GM18858 (cell line): ENCODE results near the gene DOCK4.

Experiments used
- ATAC-seq: cut with Tn5 transposase; IDR thresholded peaks from one replicate; pipeline ENCODE4 v1.9.1; 2021; ENCODE audit not compliant: unreplicated experiment

DOCK4 gene

DNA sequence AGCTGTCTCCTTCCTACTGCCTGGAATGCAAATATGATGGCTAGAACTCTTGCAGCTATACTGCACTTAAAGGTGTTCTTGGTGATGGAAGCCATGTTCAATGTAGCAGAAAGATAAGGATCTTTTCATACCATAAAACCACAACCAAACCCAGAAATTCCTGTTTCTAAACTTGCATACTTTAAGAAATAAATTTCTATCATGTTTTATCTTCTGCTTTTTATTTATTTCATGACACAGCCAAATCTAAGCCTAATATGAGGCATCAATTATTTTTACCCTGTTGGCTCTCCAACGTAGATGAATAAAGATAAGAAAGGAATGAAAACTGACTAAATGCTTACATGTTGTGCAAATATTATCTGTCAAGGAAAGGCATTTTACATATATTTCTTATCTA is 224.1 kb downstream of the DOCK4 start:
- ATAC-seq, result no peak

DNA sequence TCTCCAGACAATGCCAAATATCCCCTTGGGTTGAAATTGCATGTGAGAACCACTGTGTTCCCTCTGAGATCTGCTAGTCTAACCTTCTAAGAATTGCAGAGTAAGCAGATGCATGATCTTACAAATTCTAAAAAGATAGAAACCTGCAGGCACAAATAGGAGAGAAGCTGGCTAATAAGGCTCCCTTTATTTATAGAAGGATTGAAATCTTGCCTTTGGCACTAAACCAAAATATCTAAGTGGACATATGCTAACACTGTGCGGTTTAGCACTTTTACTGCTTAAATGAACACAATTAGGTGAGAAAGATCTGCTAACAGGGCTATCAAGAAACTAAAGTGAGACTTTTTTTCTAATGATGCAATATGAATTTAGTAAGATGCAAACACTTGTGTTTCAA is 225.5 kb downstream of the DOCK4 start:
- no peak for ATAC-seq

DNA sequence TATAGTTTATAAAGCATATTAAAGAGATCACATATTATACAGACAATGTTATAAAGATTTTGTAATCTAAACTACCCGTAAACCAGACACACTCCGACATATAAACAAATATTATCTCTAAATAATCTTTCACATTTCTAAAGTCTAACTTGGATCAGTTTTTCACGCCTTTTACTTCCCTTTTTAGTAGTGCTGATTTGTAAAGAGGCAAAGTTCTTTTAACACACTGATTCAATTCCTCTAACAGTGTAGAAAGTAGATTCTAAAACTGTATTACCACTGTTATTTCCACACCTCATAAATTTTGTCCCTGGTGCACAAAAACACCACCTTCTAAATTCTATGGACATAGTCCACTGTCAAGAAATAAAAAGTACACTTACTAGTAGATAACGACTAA is 230.9 kb downstream of the DOCK4 start:
- no peak for ATAC-seq

DNA sequence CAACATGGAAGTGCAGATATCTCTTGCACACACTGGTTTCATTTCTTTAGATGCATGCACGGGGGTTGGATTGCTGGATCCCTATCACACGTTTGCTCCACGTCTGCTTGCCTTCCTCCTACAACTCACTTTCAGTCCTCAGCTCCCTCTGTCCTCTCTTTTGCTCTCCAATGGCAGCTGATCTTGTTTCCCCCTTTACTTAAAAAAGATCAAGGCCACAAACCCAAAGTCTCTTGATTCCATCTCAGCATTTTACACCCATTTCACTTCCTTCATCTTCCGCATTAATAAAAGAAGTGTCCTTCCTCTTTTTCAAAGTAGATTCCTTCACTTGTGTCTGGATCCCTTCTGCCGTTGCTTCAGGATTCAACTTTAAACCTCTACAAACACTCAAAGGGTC is 245.2 kb downstream of the DOCK4 start:
- ATAC-seq, result no peak

DNA sequence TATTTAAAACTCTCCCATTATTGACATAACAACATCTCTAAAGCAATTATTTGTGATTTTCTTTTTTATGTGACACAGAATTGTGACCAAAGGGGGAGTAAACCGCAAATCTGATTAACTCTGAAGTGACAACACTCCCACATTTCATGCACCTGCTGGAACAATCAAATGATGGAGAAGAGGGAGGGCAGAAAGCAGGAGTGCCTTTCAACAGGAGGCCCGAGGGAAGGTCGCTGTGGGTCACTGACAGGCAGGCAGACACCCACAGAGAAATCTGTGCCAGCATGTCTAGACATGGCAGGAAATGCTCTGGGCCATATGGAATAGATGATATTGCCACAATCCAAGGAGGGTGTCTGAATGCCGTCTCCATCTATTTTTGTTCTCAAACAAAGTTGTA is 247.3 kb downstream of the DOCK4 start:
- no peak for ATAC-seq

DNA sequence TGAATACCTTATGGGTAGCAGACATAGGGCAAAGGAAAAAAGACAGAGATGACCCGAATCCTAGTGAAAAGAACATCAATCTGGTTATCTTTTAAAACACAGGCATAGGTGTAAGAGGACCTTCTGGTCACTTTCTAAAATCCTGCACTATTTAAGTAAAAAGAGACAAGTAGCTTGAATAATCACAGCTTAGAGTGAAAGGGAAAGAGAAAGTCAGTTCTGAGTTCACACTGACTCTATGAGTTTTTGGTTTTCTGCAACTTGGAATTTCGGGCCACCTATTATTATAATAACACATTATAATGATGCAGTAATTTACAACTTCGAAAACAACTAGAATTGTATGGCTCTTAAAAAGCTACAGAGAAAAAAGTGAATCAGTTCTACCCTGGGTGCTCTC is 247.8 kb downstream of the DOCK4 start:
- ATAC-seq, result no peak

DNA sequence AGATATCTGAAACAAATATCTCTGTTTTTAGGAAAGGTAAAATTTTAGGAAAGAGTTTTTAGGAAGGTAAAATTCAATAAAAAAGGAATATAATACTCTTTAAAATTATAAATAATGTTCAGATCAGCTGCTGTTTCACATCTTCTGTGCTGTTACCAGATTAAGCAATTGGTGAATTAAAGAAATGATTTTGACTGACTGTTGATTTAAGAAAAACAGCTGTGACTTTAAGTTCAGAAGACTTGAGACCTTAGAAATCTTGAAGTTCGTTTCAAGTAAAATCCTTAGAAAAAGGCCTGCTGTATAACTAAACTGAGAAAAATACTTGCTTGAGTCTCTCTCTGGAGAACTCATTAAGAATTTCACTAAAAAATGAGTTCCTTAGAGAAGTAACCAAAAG is 250.6 kb downstream of the DOCK4 start:
- ATAC-seq, result no peak

DNA sequence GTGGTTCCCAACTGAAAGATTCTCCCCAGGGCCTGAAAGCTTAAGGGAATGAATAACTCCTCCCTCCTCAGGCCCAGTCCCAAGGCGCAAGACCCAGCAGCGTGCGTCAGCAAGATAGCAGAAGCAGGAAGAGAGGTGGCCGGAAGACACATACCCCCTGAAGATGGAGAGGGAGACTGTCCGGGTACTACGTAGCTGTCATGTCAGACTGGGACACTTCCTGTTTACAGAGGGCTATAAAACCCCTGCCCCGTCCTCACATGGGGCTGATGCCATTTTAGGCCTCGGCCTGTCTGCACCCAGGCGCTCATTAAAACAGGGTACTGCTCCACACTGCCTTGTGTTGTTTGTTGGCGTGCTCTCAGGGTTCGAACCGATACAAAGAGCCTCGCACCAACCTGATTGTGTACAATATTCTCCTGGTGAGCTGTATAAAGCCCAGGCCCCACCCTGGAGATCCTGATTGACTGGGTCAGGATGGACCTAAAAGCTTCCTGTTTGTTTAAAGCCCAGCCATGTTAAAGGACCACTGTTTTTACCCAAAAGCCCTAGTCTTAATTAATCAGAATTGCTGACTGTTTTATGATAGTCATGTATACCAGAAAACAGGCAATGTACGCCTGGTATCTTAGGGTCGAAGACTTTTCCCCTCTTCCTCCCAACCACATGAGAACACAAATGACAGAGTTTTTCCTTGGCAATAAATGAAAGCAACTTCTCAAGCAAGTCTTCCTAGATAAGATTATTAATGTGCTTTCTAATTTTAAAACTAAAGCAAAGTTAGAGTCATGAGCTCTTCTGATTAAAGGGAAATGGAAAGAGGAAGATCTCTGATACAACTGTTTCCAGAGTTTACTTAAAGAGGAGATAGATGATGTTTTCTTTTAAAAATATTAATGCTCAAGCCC is 251.5 kb downstream of the DOCK4 start:
- ATAC-seq, result no peak

DNA sequence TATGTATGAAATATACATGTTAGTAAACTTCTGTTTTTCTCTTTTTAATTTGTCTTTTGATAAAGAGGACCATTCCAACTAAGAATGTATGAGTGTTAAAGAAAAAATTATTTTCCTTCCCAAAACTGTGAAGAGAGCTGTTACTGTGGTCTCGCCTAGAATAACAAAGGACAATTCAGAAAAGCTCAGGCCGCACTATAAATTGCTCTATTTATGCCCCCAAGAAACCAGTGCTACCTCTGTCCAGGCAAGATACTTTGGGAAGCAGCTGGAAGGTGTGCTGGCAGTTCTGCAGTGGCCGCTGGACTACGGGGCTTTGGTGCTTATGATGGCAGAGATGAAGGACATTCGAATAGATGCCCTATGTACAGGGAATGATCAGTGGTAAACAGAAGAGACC is 252.1 kb downstream of the DOCK4 start:
- ATAC-seq, result no peak

DNA sequence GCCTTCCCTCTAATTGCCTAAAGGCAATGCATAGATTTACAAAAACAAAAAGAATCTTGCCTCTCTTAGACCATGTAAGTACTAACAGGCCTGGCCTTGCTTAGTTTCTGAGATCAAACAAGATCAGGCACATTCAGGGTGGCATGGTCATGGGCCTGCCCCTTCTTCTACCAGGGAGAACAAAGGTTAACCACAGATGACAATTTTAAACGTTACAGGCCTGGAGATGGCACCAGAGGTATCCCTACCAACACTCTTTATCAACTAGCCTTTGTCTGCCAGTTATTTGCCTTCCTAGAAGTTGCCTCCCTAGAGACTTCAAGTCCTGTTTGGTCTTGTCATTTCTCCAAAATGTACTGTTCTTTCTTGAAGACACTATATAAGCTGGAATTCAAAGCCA is 252.6 kb downstream of the DOCK4 start:
- peak; percentile 54 for ATAC-seq

DNA sequence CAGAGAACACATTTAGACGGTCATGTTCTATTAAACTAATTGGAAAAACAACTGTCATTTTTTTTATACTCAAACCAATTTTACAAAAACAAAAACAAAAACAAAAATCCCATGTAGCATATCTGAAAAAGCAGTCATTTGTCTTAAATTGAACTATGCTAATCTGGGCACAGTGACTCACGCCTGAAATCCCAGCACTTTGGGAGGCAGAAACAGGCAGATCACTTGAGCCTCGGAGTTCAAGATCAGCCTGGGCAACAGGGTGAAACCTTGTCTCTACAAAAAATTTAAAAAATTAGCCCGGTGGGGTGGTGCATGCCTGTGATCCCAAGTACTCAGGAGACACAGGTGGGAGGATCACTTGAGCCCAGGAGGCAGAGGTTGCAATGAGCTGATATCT is 253.4 kb downstream of the DOCK4 start:
- ATAC-seq, result no peak

DNA sequence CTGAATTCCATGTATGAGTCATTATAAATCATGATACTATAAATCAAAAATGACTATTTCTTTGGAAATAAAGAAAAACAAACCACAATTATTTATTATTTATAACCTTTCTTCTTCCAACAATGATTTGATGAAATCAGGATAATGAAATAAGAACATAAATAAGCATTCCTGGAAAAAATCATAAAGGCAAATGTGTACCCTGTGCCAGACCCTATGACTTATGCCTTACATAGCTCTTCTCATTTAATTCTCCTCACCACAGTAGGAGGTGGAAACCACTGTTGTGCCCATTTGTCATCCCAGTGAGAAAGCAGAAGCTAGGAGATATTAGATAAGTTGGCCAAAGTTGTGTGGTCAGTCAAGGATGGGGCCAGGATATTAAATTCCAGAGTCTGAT is 255.1 kb downstream of the DOCK4 start:
- no peak for ATAC-seq

DNA sequence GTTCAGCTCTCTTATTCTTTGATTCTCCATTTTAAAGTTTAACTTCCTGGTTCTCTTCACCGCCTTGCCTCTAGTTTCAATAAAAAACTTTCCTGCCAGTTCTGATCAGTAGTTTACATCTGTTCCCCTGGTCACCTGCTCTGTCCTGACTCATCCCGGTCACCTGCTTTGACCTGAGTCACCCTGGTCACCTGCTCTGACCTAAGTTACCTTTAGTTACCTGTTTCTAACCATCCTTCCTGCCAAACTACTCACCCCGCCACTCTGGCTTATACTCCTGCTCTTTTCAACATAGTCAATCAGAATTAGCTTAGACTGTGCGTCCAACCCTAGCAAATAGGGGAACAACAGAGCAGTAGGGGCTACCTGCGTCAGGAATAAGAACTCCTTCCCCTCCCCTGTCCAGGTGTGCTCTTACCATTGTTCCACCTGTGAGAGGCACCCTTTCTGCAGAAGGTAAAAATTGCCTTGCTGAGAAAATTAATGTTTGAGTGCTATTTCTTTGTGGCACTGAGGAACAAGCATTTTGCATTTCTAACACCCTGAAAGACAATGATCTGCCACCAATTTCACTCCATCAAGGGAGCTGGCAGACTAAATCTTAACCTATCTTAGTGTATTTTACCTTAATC is 263.6 kb downstream of the DOCK4 start:
- ATAC-seq, result no peak

DNA sequence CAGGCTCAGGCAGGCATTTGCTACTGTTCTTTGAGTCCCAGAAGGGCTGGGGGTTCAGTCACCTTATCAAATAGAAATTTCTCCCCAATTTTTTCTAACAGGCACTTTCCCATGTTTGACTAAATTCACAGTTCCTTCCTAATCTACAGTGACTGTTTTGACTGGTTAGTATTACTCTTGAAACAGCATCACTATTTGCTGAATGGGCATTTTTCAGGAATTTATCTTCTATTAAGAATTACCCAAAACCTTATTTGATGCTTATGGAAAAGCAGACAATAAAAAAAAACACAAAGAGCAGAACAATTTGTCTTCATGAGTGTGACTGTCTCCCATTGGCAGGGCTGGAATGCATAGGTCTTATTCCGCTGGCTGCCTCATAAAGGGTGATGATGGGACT is 269.0 kb downstream of the DOCK4 start:
- ATAC-seq, result no peak

DNA sequence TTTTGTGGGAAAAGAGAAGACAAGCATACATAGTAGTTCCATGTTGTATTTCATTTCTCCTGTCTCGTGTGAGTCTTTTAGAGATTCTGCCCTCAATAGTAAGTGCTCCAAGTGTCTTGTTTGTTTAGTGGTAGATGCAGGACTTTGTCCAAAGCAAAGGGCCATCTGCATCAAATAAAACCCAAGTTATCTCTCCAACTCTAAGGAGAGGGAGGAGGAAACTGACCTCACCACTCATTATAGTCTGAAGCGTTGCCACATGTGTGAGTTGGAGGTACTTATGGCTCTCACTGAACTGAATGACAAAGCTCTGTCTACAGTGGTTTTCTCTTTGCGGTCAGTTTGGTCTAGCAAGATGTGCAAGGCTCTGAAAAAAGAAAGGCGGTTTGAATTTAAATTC is 272.6 kb downstream of the DOCK4 start:
- no peak for ATAC-seq

DNA sequence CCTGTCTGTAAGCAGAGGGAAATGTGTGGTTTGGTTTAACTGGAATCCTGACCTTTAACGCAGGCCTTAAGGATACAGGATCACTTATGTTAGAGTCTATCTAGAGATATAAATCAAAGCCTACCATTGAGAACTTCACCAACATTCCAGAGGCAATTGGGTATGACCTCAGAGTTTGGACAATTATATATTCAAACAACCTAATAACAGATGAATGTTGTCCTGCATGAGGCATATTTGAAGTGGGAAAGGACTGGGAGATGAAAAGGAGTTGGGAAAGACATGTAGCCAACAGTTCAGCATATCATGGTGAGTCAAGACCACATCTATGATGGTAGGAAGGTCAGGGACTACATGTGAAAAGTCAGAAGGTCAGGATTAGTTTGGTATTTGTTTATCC is 274.2 kb downstream of the DOCK4 start:
- ATAC-seq, result no peak

DNA sequence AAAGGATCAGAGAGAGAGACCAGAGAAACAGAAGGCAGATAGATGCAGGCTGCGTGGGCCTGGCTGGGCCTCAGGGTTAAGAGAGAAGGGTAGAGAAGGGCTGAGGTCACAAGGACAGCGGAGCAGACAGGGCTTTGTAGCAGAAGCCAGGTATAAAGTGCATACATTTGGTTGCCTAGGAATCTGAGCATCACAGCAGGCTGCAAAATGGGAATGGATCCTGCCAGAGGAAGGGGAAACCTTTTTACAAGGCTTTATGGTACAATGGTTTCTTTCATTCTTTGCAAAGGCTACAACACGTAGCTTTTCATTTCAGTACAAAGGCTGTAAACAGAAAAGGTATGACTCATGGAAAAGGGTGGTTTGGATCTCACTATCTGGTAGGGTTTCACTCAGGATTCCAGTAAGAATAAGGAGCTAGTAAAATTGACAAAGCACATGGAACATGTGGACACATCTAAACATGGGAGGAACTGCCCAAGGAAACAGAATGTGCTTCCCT is 275.1 kb downstream of the DOCK4 start:
- no peak for ATAC-seq

DNA sequence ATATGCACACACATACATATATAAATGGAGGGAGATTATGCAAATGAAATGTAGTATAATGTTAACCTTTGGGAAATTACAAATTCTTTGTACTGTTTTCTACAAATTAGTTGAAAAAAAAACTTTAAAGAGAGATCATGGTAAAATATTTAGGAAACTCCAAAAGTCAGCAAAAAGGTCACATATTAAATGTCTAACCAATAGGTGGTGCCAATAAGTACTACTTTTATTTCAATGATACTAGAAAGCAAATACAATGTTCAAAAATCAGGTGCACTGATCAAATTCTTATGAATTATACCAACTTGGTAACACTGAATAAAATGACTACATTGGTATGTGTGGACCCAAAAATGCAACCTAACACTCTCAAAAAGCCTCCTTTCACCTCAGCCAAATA is 276.9 kb downstream of the DOCK4 start:
- ATAC-seq, result no peak

DNA sequence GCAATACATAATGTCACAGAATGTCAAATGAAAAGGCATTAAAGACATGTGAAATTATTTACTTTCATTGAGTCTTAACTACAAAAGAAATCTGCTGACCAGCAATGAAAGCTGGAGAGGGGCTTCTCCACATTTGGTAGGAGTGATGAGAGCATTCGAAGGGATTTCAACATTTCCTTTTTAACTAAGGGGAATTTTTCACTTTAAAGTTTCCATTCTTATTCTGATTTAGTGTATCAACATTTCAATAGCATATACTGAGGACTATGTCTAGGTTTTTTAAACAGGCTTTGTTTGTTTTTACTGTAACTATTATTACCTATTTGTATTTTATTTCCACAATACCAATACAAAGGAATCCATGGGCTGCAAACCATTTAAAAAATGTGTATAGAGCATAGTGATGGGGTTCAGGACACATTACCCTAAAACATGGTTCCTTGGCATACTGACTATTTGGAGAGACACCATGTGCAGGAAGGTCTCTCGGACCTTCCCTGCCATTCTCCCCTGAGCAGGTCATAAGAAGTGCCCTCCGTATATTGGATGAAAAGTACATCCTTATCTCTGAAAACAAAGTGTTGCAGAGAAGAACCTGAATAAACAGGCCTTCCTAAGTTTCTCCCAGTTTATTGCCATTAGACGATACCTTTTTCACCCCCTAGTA is 278.7 kb downstream of the DOCK4 start:
- ATAC-seq, result no peak

DNA sequence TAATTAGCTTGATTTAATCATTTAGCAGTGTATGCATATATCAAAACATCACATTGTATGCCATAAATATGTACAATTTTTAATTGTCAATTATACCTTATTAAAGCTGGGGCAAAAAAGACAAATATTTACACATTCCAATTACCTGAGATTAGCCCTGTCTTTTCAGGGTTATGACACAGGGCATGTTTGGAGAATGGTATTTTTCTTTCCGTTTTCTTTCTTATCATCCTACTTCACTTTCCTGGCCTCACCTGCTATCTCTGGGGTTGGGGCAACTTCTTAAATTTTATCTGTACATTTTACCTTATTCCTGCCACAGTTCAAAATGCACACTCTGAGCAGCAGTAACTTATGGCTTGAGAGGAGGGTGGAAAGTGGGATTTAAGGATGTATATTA is 285.9 kb downstream of the DOCK4 start:
- ATAC-seq, result no peak

DNA sequence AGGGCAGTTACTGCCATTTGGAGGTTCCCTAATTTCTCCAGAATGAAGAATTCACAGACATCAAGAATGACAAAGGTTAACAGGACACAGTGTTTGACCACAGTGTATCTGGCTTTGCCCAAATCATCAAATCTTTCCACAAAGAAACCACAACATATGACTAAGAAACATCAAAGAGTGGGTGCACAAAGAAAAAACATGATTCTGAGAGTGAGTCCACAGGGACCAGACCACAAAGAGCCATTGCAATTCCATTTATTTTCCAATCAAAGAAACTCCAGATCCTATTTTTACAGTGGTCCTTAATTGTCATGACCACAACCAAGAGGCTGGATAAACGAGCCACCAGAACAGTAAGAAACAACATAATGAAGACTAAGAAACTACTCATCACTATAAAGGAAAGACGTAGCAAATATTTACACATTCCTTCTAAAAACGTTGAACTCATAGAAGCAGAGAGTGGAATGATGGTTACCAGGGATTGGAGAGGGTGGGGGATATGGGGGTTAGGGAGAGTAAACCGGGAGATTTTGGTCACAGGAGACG is 286.5 kb downstream of the DOCK4 start:
- ATAC-seq, result no peak

DNA sequence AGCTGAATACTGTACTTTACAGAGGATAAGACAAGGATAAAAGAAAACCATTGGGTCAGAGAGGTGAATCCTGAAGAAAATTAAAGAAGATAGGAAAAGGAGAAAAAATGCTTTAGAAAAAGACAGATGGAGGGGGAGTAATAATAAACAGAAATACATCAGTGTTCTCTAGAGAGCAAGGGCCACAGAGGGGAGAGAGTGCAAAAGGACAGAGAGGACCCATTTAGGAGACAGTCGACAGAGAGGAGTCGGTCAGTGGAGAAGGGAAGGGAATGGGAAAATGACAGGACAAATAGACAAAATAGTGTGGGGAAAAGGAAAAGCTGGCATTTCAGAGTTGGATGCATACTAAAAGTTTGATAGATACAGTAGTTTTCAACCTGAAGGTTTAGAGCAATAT is 287.0 kb downstream of the DOCK4 start:
- no peak for ATAC-seq
